ENCODE data around the gene PKMYT1. TPM values are rescaled to one million over a fixed set of nuclear protein-coding genes. Genes with fewer than 3 reads are reported as not detected.

Gene PKMYT1
- 21.4 TPM for polyA plus RNA-seq (2012; ENCODE audit: low read depth, missing spikeins)

- TF ChIP-seq POLR2A (IDR thresholded peaks at IDR 0.05; ENCODE audit: low read depth, low read length) (peak; percentile 81), PAX5 (IDR thresholded peaks at IDR 0.05; ENCODE audit: insufficient read depth, low read length, severe bottlenecking) (no peak), TAF1 (IDR thresholded peaks at IDR 0.05; ENCODE audit: low read depth, low read length) (peak; percentile 56; the same call in 1 of the 2 replicates), POLR2AphosphoS5 (IDR thresholded peaks at IDR 0.05; ENCODE audit: low read depth, low read length) (peak; percentile 79; the same call in 1 of the 2 replicates), SPI1 (IDR thresholded peaks at IDR 0.05; ENCODE audit: low read depth, low read length) (no peak), POU2F2 (IDR thresholded peaks at IDR 0.05; ENCODE audit: low read depth, low read length) (no peak)
- FAIRE-seq (peak; percentile 98), DNase-seq (ENCODE audit: insufficient read length, low spot score) (peak; percentile 100)
These were observed at the start of gene PKMYT1 for GRCh38 chr16:2980227-2981176. Gene PKMYT1, minus strand, starts transcription at chr16:2980446. Its CDS starts 789 bp downstream, at chr16:2979657.

- DNase-seq (ENCODE audit: insufficient read length, low spot score) (no peak), FAIRE-seq (peak; percentile 77)
- TF ChIP-seq TAF1 (IDR thresholded peaks at IDR 0.05; ENCODE audit: low read depth, low read length) (no peak), SPI1 (IDR thresholded peaks at IDR 0.05; ENCODE audit: low read depth, low read length) (no peak)
These were observed 49.4 kb upstream of the PKMYT1 start for GRCh38 chr16:3029491-3030221.

- DNase-seq (ENCODE audit: insufficient read length, low spot score) (no peak), FAIRE-seq (no peak)
- TF ChIP-seq PAX5 (IDR thresholded peaks at IDR 0.05; ENCODE audit: insufficient read depth, low read length, severe bottlenecking) (no peak), POU2F2 (IDR thresholded peaks at IDR 0.05; ENCODE audit: low read depth, low read length) (no peak)
These were observed 48.6 kb upstream of the PKMYT1 start for GRCh38 chr16:3028716-3029319.

- TF ChIP-seq PAX5 (IDR thresholded peaks at IDR 0.05; ENCODE audit: insufficient read depth, low read length, severe bottlenecking) (no peak), TAF1 (IDR thresholded peaks at IDR 0.05; ENCODE audit: low read depth, low read length) (no peak), POLR2AphosphoS5 (IDR thresholded peaks at IDR 0.05; ENCODE audit: low read depth, low read length) (no peak), POLR2A (IDR thresholded peaks at IDR 0.05; ENCODE audit: low read depth, low read length) (no peak), SPI1 (IDR thresholded peaks at IDR 0.05; ENCODE audit: low read depth, low read length) (no peak), POU2F2 (IDR thresholded peaks at IDR 0.05; ENCODE audit: low read depth, low read length) (no peak)
- DNase-seq (ENCODE audit: insufficient read length, low spot score) (peak; percentile 88), FAIRE-seq (peak; percentile 97)
These were observed 47.9 kb upstream of the PKMYT1 start for GRCh38 chr16:3027983-3028715.

- DNase-seq (ENCODE audit: insufficient read length, low spot score): no peak
- FAIRE-seq: no peak
- TF ChIP-seq PAX5 (IDR thresholded peaks at IDR 0.05; ENCODE audit: insufficient read depth, low read length, severe bottlenecking): no peak
- TF ChIP-seq POU2F2 (IDR thresholded peaks at IDR 0.05; ENCODE audit: low read depth, low read length): no peak
These were observed 47.2 kb upstream of the PKMYT1 start for GRCh38 chr16:3027489-3027795.

GRCh38 chr16:3026609-3027488 lies 46.6 kb upstream of the PKMYT1 start:
- DNase-seq (ENCODE audit: insufficient read length, low spot score): no peak
- TF ChIP-seq POU2F2 (IDR thresholded peaks at IDR 0.05; ENCODE audit: low read depth, low read length): no peak
- no peak for TF ChIP-seq SPI1 (IDR thresholded peaks at IDR 0.05; ENCODE audit: low read depth, low read length)
- no peak for TF ChIP-seq POLR2AphosphoS5 (IDR thresholded peaks at IDR 0.05; ENCODE audit: low read depth, low read length)
- FAIRE-seq: no peak

GRCh38 chr16:3026003-3026378 lies 45.7 kb upstream of the PKMYT1 start:
- FAIRE-seq (no peak), DNase-seq (ENCODE audit: insufficient read length, low spot score) (no peak)
- TF ChIP-seq SPI1 (IDR thresholded peaks at IDR 0.05; ENCODE audit: low read depth, low read length) (no peak), PAX5 (IDR thresholded peaks at IDR 0.05; ENCODE audit: insufficient read depth, low read length, severe bottlenecking) (no peak), POLR2A (IDR thresholded peaks at IDR 0.05; ENCODE audit: low read depth, low read length) (no peak), TAF1 (IDR thresholded peaks at IDR 0.05; ENCODE audit: low read depth, low read length) (no peak), POLR2AphosphoS5 (IDR thresholded peaks at IDR 0.05; ENCODE audit: low read depth, low read length) (no peak), POU2F2 (IDR thresholded peaks at IDR 0.05; ENCODE audit: low read depth, low read length) (no peak)

GRCh38 chr16:3025032-3026002 lies 45.1 kb upstream of the PKMYT1 start:
- DNase-seq (ENCODE audit: insufficient read length, low spot score): no peak
- TF ChIP-seq POU2F2 (IDR thresholded peaks at IDR 0.05; ENCODE audit: low read depth, low read length): no peak
- TF ChIP-seq POLR2A (IDR thresholded peaks at IDR 0.05; ENCODE audit: low read depth, low read length): no peak
- no peak for TF ChIP-seq POLR2AphosphoS5 (IDR thresholded peaks at IDR 0.05; ENCODE audit: low read depth, low read length)
- TF ChIP-seq PAX5 (IDR thresholded peaks at IDR 0.05; ENCODE audit: insufficient read depth, low read length, severe bottlenecking): no peak
- no peak for TF ChIP-seq SPI1 (IDR thresholded peaks at IDR 0.05; ENCODE audit: low read depth, low read length)
- TF ChIP-seq TAF1 (IDR thresholded peaks at IDR 0.05; ENCODE audit: low read depth, low read length): no peak
- FAIRE-seq: no peak

All from GM12891 (cell line).